ENCODE data around the gene NTM.

DNA sequence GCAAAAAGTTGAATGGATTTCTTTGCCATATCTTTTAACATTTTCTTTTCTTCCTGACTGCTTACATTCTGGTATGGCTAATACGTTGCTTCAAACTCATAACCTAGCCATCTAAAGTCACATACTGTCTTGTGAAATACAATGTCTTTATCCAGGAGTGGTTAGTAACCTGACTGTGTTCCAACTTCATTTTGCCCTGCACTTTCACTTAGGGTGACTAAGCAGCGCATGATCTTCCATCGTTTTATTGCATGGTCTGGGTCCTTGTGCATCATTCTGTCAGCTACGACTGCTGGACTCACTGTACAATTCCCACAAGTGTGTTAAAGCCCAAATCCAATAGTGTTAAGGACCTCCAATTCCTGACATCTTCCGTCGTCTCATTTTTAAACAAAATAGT lies 403.2 kb downstream of the NTM start:
- TF ChIP-seq, protein P1, sequence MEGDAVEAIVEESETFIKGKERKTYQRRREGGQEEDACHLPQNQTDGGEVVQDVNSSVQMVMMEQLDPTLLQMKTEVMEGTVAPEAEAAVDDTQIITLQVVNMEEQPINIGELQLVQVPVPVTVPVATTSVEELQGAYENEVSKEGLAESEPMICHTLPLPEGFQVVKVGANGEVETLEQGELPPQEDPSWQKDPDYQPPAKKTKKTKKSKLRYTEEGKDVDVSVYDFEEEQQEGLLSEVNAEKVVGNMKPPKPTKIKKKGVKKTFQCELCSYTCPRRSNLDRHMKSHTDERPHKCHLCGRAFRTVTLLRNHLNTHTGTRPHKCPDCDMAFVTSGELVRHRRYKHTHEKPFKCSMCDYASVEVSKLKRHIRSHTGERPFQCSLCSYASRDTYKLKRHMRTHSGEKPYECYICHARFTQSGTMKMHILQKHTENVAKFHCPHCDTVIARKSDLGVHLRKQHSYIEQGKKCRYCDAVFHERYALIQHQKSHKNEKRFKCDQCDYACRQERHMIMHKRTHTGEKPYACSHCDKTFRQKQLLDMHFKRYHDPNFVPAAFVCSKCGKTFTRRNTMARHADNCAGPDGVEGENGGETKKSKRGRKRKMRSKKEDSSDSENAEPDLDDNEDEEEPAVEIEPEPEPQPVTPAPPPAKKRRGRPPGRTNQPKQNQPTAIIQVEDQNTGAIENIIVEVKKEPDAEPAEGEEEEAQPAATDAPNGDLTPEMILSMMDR (IDR thresholded peaks at IDR 0.05; ENCODE audit: poor library complexity) = no peak
- no peak for TF ChIP-seq EZH2 (IDR thresholded peaks at IDR 0.05; ENCODE audit: borderline replicate concordance)

Measured in hepatocyte (in vitro differentiated cells).